ENCODE data around the gene PSMD1.
"Not testable (repeated sequence)": the region's sequence is repeated elsewhere in the genome, so short reads cannot be mapped to it uniquely, and the experiment has no call there.

PSMD1 gene

DNA sequence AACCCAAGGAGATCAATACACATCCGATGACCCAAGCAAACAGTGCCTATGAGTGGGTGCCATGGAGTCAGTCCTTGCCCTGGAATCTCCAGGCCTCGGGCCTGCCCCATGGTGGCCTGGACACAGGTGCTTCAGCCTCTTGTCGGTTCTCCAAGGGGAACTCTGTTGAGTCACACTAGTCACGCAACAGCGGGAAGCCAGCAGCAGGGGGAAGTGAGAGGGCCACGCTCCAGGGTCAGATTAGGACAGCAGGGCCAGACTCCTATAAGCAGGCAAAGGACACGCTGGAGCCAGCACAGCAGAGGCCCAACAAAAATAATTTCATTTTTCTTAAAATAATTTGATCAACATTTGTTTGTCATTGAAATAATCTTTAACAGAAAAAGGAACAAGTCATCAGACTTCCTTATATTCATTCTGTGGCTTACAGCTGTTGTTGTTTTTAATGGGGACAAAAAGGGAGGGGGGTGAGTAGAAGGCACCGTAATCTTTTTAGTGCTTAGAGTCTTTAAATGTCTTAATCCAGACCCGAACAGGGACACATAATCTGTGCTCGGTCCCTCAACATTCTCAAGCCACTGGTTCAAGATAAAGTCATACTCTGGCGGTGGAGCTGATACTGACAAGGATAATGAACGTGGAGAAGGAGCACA lies 125.3 kb downstream of the PSMD1 start:
- no peak for DNase-seq (ENCODE audit: extremely low read depth in 1 of 2, low read depth in 1 of 2)

GRCh38 chr2:231182513-231182899 lies 125.8 kb downstream of the PSMD1 start:
- DNase-seq (ENCODE audit: extremely low read depth in 1 of 2, low read depth in 1 of 2), result no peak

- DNase-seq (ENCODE audit: extremely low read depth in 1 of 2, low read depth in 1 of 2), result no peak
Observed at GRCh38 chr2:231183851-231184250, 127.2 kb downstream of the PSMD1 start.

DNA sequence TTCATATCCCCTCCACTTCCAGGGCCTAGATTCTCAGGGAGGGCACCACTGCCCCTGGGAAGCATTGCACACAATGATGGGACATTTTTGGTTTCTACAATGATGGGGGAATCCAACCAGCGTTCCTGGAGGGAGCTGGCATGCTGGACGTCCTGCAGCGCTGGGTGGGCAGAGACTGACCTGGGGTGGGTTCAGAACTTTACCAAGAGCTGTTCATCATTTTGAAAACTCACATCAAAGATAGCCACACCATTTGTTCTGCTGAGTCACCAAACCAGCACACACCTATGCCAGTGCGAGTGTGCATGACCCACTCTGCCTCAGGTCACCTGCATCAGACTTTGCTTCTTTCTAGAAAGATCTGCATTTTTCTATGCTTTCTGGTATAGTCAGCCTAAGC lies 127.7 kb downstream of the PSMD1 start:
- DNase-seq (ENCODE audit: extremely low read depth in 1 of 2, low read depth in 1 of 2), result no peak

- no peak for DNase-seq (ENCODE audit: extremely low read depth in 1 of 2, low read depth in 1 of 2)
Observed at GRCh38 chr2:231185050-231185725, 128.5 kb downstream of the PSMD1 start.

- no peak for DNase-seq (ENCODE audit: extremely low read depth in 1 of 2, low read depth in 1 of 2)
Observed at GRCh38 chr2:231185886-231186285, 129.2 kb downstream of the PSMD1 start.

GRCh38 chr2:231186325-231186724 lies 129.7 kb downstream of the PSMD1 start:
- DNase-seq (ENCODE audit: extremely low read depth in 1 of 2, low read depth in 1 of 2), result no peak

DNA sequence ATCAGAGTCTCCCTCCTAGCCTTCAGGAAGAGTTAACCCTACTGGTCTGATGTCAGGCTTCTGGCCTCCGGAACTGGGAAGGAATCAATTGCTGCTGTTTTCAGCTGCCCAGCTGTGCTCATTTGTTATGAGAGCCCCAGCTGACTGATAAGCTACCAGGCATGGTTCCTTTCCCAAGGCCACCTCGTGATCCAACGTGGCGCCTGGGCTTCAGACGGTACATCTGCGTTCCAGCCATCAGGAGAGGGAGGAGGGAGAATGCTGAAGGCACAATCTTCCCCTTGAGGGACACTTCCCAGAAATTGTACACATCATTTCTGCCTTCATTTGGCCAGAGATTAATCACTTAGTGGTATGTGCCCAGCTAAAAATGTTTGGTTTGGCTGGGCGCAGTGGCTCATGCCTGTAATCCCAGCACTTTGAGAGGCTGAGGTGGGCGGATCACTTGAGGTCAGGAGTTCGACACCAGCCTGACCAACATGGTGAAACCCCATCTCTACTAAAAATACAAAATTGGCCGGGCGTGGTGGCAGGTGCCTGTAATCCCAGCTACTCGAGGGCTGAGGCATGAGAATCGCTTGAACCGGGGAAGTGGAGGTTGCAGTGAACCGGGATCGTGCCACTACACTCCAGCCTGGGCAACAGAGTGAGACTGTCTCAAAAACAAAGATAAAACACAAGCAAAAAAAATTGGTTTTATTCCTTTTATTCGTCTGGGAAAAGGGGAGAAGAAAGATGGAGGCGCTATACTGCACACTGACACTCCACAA lies 131.3 kb downstream of the PSMD1 start:
- DNase-seq (ENCODE audit: extremely low read depth in 1 of 2, low read depth in 1 of 2), result no peak

- DNase-seq (ENCODE audit: extremely low read depth in 1 of 2, low read depth in 1 of 2), result no peak
Observed at GRCh38 chr2:231188506-231189170, 132.0 kb downstream of the PSMD1 start.

- no peak for DNase-seq (ENCODE audit: extremely low read depth in 1 of 2, low read depth in 1 of 2)
Observed at GRCh38 chr2:231189171-231189530, 132.5 kb downstream of the PSMD1 start.

DNA sequence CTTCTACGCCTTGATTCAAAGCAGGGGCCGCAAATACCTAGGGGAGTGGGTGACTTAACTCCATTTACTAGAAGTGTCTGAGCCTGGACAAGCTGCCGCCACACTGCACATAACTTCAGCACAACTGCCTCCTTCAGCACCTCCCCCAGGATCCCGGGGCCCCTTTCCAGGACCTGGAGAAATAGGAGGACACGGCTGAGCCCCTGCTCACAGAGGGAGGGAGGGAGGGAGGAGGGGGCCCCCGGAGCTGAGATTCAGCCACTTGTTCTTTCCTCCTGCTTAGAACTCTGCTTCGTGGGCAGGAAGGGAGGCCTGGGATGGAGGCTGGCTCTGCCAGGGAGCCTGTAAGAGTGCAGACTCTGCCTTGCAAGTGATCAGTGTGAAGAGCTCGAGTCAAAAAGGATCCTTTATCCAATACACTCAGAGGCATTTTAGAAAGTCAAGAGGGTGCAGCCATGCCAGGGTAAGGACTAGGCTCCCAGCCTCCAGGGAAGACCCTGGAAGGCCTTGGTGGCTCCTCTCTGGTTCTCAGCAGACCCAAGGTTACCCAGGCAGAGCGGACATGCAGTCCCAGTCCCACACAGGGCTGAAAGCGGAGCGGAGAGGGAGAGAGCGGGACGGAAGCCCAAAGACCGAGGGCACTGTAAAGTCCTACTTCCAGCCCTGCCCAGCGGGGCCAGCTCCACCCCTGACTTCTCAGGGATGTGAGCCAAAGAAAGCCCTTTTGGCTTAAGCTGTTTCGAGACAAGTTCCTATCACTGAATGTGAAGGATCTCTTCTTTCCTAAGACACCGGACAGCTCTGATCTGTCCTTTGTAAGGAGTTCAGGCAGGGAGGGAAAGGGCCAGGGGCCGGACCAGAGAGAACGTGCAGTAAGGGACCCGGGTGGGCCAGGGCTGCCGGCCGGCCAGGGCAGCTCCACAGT lies 133.2 kb downstream of the PSMD1 start:
- DNase-seq (ENCODE audit: extremely low read depth in 1 of 2, low read depth in 1 of 2), result no peak

GRCh38 chr2:231190531-231191197 lies 134.0 kb downstream of the PSMD1 start:
- no peak for DNase-seq (ENCODE audit: extremely low read depth in 1 of 2, low read depth in 1 of 2)

DNA sequence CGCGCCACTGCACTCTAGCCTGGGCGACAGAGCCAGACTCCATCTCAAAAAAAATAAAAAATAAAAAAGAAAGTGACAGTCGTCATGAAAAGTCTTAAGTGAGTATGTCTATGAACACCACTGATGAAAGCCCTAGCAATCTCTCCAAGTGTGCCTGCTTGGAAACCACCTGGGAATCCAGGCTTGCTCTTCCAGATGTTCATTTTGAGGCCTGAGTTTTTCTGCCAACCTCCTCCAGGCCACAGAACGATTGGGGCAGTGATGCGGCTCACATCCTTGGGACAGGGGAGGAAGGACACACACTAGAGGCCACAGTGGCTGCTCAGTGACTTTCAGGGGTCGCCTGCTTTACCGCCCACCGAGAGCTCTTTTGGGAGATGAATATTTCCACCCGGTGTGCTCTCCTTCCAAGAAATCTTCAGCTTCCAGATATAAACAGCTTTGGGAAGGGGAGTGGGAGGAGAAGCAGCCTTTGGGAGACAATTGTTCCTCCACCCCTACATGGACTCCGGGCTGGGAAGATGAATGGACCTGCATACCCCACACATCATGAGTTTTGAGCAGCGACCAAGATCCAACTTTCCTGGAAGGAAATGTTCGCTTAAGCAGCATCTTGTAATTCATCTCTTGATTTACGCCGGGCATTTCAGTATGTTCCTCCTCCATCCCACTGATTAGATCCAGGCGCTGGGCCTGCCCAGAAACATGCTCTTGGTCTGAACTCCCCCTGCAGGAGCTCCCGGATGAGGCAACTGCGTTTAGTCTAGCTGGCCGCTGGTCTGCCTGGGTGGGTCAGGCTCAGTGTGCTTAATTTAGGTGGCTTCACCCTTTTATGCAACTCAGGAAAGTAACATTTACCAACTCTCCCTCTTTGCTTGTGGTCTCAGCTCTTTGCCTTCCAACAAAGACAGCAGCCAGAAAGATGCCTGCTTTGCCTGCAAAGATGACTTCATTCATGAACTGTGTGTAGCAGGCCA lies 135.5 kb downstream of the PSMD1 start:
- no peak for DNase-seq (ENCODE audit: extremely low read depth in 1 of 2, low read depth in 1 of 2)

GRCh38 chr2:231193216-231193615 lies 136.5 kb downstream of the PSMD1 start:
- DNase-seq (ENCODE audit: extremely low read depth in 1 of 2, low read depth in 1 of 2), result no peak

GRCh38 chr2:231196592-231196991 lies 139.9 kb downstream of the PSMD1 start:
- DNase-seq (ENCODE audit: extremely low read depth in 1 of 2, low read depth in 1 of 2), result no peak

GRCh38 chr2:231197196-231197595 lies 140.5 kb downstream of the PSMD1 start:
- not testable (repeated sequence) for DNase-seq (ENCODE audit: extremely low read depth in 1 of 2, low read depth in 1 of 2)

DNA sequence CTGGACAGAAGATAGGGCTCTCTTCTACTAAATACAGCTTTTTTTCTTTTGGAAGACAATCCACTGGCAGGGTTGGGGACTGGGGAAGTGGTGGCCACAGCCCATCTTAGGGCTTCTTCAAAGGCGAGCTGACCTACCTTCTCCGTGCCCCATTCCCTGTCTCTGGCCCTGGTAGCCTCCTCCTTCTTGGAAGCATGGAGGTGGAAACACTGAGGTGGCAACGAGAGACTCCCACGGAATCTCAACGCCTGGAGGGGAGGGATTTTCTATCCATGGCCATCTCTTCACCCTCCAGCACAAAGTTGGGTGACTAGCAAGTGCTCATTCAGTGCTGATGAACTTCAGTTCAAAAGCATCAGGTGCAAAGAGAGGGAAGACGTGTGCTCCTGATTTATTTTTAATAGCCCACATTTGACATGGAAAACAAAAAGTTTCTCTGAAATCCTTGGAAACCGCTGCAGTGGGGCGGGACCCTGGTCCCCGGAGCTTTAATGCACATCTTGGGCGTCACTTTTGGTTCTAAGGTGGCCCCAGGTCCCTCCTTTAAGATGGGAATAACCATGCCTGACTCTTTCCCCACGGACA lies 141.1 kb downstream of the PSMD1 start:
- no peak for DNase-seq (ENCODE audit: extremely low read depth in 1 of 2, low read depth in 1 of 2)

Data from stimulated activated CD8-positive, alpha-beta memory T cell treated with anti-CD3 and anti-CD28 coated beads, Interleukin-7, amount 100 ng/mL, for 48 hours (primary cell).